Neural cell (in vitro differentiated cells): ENCODE results near the gene STX7. TPM values are rescaled to one million over a fixed set of nuclear protein-coding genes. Genes with fewer than 3 reads are reported as not detected.

ENCODE experiments used
- H2AFZ ChIP-seq: fragments of 200-600, 300-800 bp; sonication (generic), shearing (Covaris generic); 2 replicates; pipeline ENCODE4 v1.6.0; 2014; ENCODE audit warnings: low read depth, mild to moderate bottlenecking, antibody characterized with exemption, low read length, moderate library complexity
- H3F3A ChIP-seq: fragments of 200-600 bp; shearing (Covaris generic); 2 replicates; pipeline ENCODE4 v1.6.1; 2016; ENCODE audit warnings: mild to moderate bottlenecking, moderate library complexity, mixed read lengths, antibody characterized with exemption, low read length; ENCODE audit not compliant: insufficient read depth, poor library complexity, severe bottlenecking
- H3K27ac ChIP-seq: fragments of 200-600, 300-800 bp; sonication (generic), shearing (Covaris generic); 2 replicates; pipeline ENCODE4 v1.5.1; 2014; ENCODE audit warnings: mild to moderate bottlenecking, low read length, moderate library complexity
- H3K27me3 ChIP-seq: fragments of 300-800, 200-600 bp; sonication (generic), shearing (Covaris generic); 2 replicates; pipeline ENCODE4 v1.6.0; 2014; ENCODE audit warnings: mild to moderate bottlenecking, low read depth, low read length, moderate library complexity; ENCODE audit not compliant: insufficient read depth
- H3K36me3 ChIP-seq: fragments of 300-800, 200-600 bp; sonication (generic), shearing (Covaris generic); 2 replicates; pipeline ENCODE4 v1.5.1; 2014; ENCODE audit warnings: mild to moderate bottlenecking, antibody characterized with exemption, low read length, moderate library complexity; ENCODE audit not compliant: insufficient read depth
- H3K4me2 ChIP-seq: fragments of 300-800, 200-600 bp; sonication (generic), shearing (Covaris generic); 2 replicates; pipeline ENCODE4 v1.6.0; 2014; ENCODE audit warnings: mild to moderate bottlenecking, low read length
- H3K4me3 ChIP-seq: fragments of 300-800, 200-600 bp; sonication (generic), shearing (Covaris generic); 2 replicates; pipeline ENCODE4 v1.5.1; 2014; ENCODE audit warnings: mild to moderate bottlenecking, low read length, moderate library complexity
- H3K79me2 ChIP-seq: fragments of 200-600 bp; shearing (Covaris generic); replicated peaks from 2 replicates; pipeline ENCODE4 v1.6.0; 2014; ENCODE audit warnings: mild to moderate bottlenecking, low read length, moderate library complexity; ENCODE audit not compliant: insufficient read depth
- H3K9ac ChIP-seq: fragments of 300-800, 200-600 bp; sonication (generic), shearing (Covaris generic); 2 replicates; pipeline ENCODE4 v1.6.1; 2016; ENCODE audit warnings: mild to moderate bottlenecking, low read length, mixed read lengths
- H3K9me2 ChIP-seq: fragments of 200-600 bp; shearing (Covaris generic); 2 replicates; pipeline ENCODE4 v1.6.1; 2016; ENCODE audit warnings: mild to moderate bottlenecking, low read length, mixed read lengths; ENCODE audit not compliant: insufficient read depth
- H3K9me3 ChIP-seq: fragments of 200-600, 300-800 bp; sonication (generic), shearing (Covaris generic); 2 replicates; pipeline ENCODE4 v1.6.1; 2016; ENCODE audit warnings: mild to moderate bottlenecking, mixed run types, low read length, moderate library complexity, mixed read lengths
- H4K20me1 ChIP-seq: fragments of 200-600 bp; shearing (Covaris generic); 2 replicates; pipeline ENCODE4 v1.6.1; 2016; ENCODE audit warnings: mild to moderate bottlenecking, mixed run types; ENCODE audit not compliant: insufficient read depth
- CTCF ChIP-seq: fragments of 450-650 bp; IDR thresholded peaks from 2 replicates; pipeline ENCODE4 v1.5.1; 2014; ENCODE audit warnings: antibody characterized with exemption, mild to moderate bottlenecking, moderate library complexity; ENCODE audit not compliant: poor library complexity, severe bottlenecking
- EP300 ChIP-seq: fragments of 450-650 bp; conservative IDR thresholded peaks from 2 replicates; pipeline ENCODE4 v1.6.1; 2014; ENCODE audit warnings: antibody characterized with exemption, mild to moderate bottlenecking, moderate library complexity; ENCODE audit not compliant: poor library complexity, severe bottlenecking
- EZH2 ChIP-seq: fragments of 200-600, 300-800 bp; shearing (Covaris generic), sonication (generic); IDR thresholded peaks from 2 replicates; pipeline ENCODE4 v1.6.1; 2014; ENCODE audit warnings: antibody characterized with exemption, low read length, borderline replicate concordance, mild to moderate bottlenecking; ENCODE audit not compliant: insufficient read depth, poor library complexity, severe bottlenecking
- MXI1 ChIP-seq: fragments of 450-650 bp; conservative IDR thresholded peaks from 2 replicates; pipeline ENCODE4 v1.6.1; 2014; ENCODE audit warnings: antibody characterized with exemption, mild to moderate bottlenecking; ENCODE audit not compliant: poor library complexity, severe bottlenecking
- POLR2AphosphoS5 ChIP-seq: IDR thresholded peaks from 2 replicates; pipeline ENCODE4 v1.6.1; 2012
- RAD21 ChIP-seq: fragments of 450-650 bp; conservative IDR thresholded peaks from 2 replicates; pipeline ENCODE4 v1.6.1; 2014; ENCODE audit warnings: antibody characterized with exemption, mild to moderate bottlenecking, moderate library complexity
- SMC3 ChIP-seq: fragments of 450-650 bp; conservative IDR thresholded peaks from 2 replicates; pipeline ENCODE4 v1.6.1; 2014; ENCODE audit warnings: antibody characterized with exemption, mild to moderate bottlenecking, moderate library complexity; ENCODE audit not compliant: poor library complexity
- TAF1 ChIP-seq: IDR thresholded peaks from 2 replicates; pipeline ENCODE4 v1.6.1; 2012; ENCODE audit warnings: low read depth
- polyA plus RNA-seq: library from polyadenylated mRNA; depleted of rRNA; stranded (reverse); fragments of >200 nt; gene quantifications from 2 replicates; pipeline ENCODE4 v1.2.3, GENCODE V29; 2014
- TF ChIP-seq, protein P1 (sequence below): IDR thresholded peaks from 2 replicates; pipeline ENCODE4 v1.6.1; 2012; ENCODE audit warnings: borderline replicate concordance

STX7 gene
- polyA plus RNA-seq, 1 donor from 2014 or later: 79.5 TPM

GRCh38 chr6:132491303-132491702, 21.6 kb downstream of the STX7 start:
- Histone ChIP-seq H3K9me3 (no peaks in the 10 kb centered on the region), H3K79me2 (peaks cover 6% of the 10 kb centered on the region), H2AFZ (no peak overlapping the region), H3K9ac (no peak overlapping the region), H3K9me2 (no peaks in the 10 kb centered on the region), H3K4me3 (no peak overlapping the region), H3K27me3 (no peaks in the 10 kb centered on the region), H3K36me3 (no peaks in the 10 kb centered on the region), H4K20me1 (no peaks in the 10 kb centered on the region), H3K4me2 (no peak overlapping the region), H3K27ac (no peak overlapping the region), H3F3A (no peaks in the 10 kb centered on the region)
- TF ChIP-seq POLR2AphosphoS5 (no peak), RAD21 (no peak), EZH2 (no peak), MXI1 (no peak), CTCF (no peak), EP300 (no peak), TAF1 (no peak), SMC3 (no peak)
- TF ChIP-seq, protein P1, sequence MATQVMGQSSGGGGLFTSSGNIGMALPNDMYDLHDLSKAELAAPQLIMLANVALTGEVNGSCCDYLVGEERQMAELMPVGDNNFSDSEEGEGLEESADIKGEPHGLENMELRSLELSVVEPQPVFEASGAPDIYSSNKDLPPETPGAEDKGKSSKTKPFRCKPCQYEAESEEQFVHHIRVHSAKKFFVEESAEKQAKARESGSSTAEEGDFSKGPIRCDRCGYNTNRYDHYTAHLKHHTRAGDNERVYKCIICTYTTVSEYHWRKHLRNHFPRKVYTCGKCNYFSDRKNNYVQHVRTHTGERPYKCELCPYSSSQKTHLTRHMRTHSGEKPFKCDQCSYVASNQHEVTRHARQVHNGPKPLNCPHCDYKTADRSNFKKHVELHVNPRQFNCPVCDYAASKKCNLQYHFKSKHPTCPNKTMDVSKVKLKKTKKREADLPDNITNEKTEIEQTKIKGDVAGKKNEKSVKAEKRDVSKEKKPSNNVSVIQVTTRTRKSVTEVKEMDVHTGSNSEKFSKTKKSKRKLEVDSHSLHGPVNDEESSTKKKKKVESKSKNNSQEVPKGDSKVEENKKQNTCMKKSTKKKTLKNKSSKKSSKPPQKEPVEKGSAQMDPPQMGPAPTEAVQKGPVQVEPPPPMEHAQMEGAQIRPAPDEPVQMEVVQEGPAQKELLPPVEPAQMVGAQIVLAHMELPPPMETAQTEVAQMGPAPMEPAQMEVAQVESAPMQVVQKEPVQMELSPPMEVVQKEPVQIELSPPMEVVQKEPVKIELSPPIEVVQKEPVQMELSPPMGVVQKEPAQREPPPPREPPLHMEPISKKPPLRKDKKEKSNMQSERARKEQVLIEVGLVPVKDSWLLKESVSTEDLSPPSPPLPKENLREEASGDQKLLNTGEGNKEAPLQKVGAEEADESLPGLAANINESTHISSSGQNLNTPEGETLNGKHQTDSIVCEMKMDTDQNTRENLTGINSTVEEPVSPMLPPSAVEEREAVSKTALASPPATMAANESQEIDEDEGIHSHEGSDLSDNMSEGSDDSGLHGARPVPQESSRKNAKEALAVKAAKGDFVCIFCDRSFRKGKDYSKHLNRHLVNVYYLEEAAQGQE: no peak

GRCh38 chr6:132490478-132491204, 22.3 kb downstream of the STX7 start:
- Histone ChIP-seq H3K79me2 (peaks cover 6% of the 10 kb centered on the region), H3F3A (no peaks in the 10 kb centered on the region), H3K4me2 (no peak overlapping the region), H3K9ac (no peak overlapping the region), H3K36me3 (no peaks in the 10 kb centered on the region), H3K27ac (no peak overlapping the region), H3K27me3 (no peaks in the 10 kb centered on the region), H4K20me1 (no peaks in the 10 kb centered on the region), H3K9me3 (no peaks in the 10 kb centered on the region), H3K4me3 (no peak overlapping the region), H3K9me2 (no peaks in the 10 kb centered on the region), H2AFZ (no peak overlapping the region)
- TF ChIP-seq, protein P1: no peak
- no peak for TF ChIP-seq POLR2AphosphoS5
- TF ChIP-seq SMC3: no peak
- no peak for TF ChIP-seq RAD21
- TF ChIP-seq EZH2: no peak
- no peak for TF ChIP-seq EP300
